Caki2 (cell line): Measurements from ENCODE around the gene FAM163B. TPM values are rescaled to one million over a fixed set of nuclear protein-coding genes. Genes with fewer than 3 reads are reported as not detected.
A peak's percentile ranks its signal among the peaks of the same experiment; 100 is the strongest.

Source experiments
- DNase-seq: peaks from one replicate; pipeline ENCODE4 v3.0.0-alpha.2; 2015; ENCODE audit warnings: low read depth
- in situ Hi-C: cut with HindIII; loops from 2 replicates; pipeline ENCODE4 v1.10.0; 2016; ENCODE audit warnings: low sequenced_read_pairs, low pct_unique_long_range_greater_than_20kb, mixed read lengths
- total RNA-seq: library from RNA; depleted of rRNA; stranded (reverse); fragments of >200 nt; shearing (Covaris generic); gene quantifications from 2 replicates; pipeline ENCODE4 v1.2.3, GENCODE V29; 2014; ENCODE audit warnings: low replicate concordance

FAM163B gene
- total RNA-seq, 1 experiment from 2014 or later, result not detected

- DNase-seq, result no peak
- in situ Hi-C loops, result no loop called here
Observed at GRCh38 chr9:133605856-133606707, 3.1 kb downstream of the FAM163B start.

DNA sequence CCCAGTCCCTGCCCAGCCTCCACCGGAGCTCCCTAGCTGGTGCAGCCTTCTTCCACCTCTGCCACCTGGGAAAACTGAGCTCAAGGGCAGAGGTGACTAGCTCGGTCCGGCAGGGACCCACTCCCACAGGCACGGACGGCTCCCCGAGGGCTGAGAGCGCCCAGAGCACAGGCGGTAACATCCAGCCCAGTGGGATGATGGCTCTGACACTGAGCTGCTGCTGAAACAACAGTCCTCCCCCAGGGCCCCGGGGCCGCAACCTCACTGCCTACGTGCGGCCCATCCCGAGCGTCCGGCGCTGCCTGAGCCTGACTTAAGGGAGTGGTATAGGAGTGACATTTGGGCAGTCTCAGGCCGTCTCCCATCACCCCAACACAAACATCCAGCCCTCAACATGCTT, 3.7 kb downstream of the FAM163B start:
- in situ Hi-C loops, result no loop called here
- no peak for DNase-seq

- in situ Hi-C loops, result no loop called here
- DNase-seq, result no peak
Observed at GRCh38 chr9:133604856-133605255, 4.3 kb downstream of the FAM163B start.

- in situ Hi-C loops, result no loop called here
- DNase-seq, result no peak
Observed at GRCh38 chr9:133604214-133604613, 5.0 kb downstream of the FAM163B start.

DNA sequence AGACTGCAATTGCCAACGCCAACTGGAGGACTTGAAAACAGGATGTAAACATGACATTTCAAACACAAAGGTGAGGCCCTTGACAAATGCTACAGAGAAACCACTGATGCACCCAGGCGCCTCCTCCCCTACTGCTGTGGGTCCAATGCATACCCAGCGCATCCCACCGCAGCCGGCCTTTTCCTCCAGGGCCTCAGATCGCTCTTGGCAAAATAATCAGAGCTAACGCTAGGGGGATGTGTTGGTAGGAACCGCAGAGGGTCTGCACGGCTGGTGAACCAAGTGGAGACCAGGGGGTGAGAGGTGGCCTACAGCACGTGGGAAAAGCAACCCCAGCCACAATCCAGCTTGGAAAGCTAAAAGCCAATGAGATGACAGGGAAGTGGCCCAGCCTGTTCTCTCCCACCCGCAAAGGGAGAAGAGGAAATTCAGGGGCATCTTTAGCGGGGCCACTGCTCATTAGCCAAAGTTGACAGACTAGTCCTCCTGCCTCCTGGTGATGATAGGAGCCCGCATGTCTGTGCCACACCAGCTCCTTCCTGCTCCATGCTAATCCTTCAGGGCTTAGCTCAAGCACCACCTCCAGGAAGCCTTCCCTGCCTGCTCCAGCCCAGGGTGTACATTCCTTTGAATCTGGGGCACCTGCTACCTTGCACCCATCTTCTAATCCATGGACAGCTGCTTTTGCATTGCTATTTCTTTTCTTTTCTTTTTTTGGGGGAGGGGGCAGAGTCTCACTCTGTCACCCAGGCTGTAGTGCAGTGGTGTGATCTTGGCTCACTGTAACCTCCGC, 5.9 kb downstream of the FAM163B start:
- in situ Hi-C loops, result no loop called here
- DNase-seq, result no peak

GRCh38 chr9:133602277-133602676, 6.9 kb downstream of the FAM163B start:
- no peak for DNase-seq
- in situ Hi-C loops, result no loop called here

GRCh38 chr9:133601746-133602145, 7.4 kb downstream of the FAM163B start:
- no peak for DNase-seq
- in situ Hi-C loops, result no loop called here

- DNase-seq, result no peak
- in situ Hi-C loops, result no loop called here
Observed at GRCh38 chr9:133600739-133601138, 8.4 kb downstream of the FAM163B start.

- in situ Hi-C loops, result no loop called here
- no peak for DNase-seq
Observed at GRCh38 chr9:133599470-133600173, 9.6 kb downstream of the FAM163B start.

DNA sequence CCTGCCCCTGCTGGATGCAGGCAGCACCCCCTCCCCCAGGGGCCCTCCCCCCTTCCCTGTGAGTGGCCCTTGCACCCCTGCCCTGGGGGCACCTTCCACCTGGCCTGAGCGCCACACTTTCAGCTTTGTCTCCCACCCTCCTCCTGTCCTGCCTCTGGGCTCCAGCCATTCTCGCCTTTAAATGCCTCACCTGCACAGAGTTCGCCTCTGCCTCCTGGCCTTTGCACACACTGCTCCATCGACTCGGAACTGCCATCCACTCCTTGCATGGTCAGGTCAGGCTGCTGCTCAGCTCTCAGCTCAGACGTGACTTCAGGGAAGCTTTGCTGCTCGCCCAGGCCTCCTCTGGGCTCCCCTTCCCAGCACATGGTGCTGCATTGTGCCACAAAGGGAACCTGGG, 10.2 kb downstream of the FAM163B start:
- in situ Hi-C loops, result no loop called here
- DNase-seq, result no peak

GRCh38 chr9:133597316-133597957, 11.8 kb downstream of the FAM163B start:
- in situ Hi-C loops, result no loop called here
- DNase-seq, result peak; percentile 21

DNA sequence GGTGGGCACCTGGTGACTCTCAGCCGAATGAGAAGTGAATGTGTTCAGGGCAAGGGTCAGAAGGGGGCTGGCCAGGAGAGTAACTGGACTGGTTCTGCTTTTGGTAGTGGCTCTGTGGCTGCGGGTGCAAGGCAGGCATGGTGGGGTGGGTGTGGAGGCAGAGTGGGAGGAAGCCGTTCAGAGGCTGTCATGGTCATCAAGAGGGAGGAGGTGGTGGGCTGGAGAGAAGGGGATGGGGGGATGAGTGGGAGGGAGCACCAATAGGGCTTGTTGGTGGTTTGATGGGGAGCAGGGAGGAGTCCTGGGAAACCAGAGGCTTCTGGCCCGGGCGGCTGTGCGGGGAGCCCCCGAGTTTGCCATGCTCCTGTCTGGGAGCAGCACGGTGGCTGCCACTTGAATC, 13.3 kb downstream of the FAM163B start:
- DNase-seq, result no peak
- in situ Hi-C loops, result no loop called here

DNA sequence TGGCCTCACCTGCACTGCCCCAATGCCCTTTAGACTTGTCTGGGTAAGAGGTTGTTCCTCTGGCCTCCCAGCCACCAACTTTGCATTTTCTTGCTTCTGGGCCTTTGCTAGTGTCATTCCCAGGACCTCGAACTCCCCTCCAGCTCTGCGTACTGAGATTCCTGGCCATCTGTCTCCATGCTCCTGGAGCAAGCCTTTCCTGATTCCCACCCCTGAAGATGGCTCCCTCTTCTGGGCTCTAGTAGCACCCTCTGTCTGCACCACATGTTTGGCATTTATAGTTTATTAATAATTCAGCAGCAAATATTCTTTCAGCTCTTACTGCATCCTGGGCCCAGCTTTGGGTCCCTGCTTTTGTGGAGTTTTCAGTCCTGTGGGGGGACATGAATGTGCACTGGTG, 14.9 kb downstream of the FAM163B start:
- no peak for DNase-seq
- in situ Hi-C loops, result no loop called here

DNA sequence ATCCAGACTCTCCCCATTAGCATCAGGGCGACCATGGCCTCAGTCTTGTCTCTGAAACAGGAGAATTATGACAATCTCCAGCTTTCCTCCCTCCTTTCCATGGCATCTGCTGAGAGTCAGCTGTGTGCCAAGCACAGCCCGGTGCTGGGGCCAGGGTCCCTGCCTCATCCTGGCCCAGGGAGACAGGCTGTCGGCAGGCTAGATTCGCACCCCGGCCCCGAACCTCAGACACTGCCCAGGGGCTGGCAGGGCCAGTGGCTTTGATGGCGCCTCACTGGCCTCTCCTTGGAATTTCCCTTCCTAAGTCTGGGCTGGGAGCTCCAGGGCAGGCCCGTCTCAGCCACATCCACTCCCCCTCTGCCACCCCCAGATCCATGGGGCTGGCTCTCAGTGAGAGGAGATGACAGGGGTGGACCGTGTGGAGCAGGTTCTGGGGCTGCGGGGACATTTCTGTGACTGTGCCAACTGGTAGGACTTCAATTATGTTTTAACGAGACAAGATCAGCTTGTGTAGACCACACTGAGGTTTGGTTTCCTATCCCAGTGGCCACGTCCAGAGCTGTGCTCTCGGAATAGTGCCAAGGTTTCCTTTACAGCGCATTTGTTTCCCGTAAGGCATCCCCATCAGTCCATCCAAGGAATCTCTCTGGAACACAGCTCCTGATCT, 15.5 kb downstream of the FAM163B start:
- in situ Hi-C loops, result no loop called here
- DNase-seq, result no peak

DNA sequence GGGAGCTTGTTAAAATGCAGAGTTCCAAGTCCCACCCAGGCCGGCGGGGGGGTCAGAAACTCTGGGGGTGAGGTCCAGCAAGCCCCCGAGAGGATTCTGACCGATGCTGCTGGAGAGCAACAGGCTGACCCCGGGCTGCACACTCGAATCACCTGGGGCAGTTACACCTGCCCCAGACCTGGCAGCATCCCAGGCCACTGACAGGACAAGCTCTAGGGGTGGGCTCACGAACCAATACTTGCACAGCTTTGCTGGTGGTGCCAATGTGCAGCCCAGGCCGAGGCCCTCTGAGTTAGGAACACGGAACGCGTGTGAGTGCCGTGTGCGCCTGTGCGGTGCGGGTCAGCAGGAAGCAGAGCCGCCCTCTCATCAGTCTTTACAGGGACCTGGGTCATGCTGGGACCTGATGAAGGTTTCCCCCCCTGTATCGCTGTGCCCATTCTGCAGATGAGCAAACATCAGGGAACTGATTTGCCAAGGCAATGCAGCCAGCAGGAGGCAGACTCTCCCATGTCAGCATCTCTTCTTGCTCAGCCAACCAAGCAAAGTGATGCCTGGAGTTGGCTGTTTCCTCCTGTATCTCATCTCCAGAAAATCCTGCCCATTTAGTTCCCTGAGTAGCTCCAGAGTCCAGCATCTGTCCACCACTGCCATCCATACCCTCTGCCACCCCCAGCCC, 16.3 kb downstream of the FAM163B start:
- in situ Hi-C loops, result no loop called here
- DNase-seq, result no peak

DNA sequence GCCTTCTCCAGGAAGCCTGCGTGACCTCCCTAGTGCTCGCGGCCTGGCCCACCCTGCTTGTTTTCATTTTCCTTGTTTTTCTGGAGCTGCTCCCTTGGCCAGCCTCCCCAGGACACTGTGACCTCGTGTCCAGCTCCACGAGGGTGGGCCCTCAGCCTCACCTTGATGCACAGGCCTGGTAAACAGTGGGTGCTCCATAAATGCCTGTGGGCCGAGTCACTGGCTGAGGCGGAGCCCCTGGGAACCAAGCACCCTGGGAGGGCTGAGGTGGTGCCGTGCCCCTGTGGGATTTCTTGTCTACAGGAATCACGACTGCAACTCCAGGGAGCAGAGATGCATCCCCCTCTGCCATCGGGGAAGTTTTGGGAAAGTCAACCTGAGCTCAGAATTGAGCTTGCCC, 17.2 kb downstream of the FAM163B start:
- no peak for DNase-seq
- in situ Hi-C loops, result no loop called here

- in situ Hi-C loops, result no loop called here
- DNase-seq, result no peak
Observed at GRCh38 chr9:133591116-133591910, 17.9 kb downstream of the FAM163B start.
